ENCODE measurements around the gene TMCC3. TPM values are rescaled to one million over a fixed set of nuclear protein-coding genes. Genes with fewer than 3 reads are reported as not detected.

Gene TMCC3
- total RNA-seq, 1 experiment from 2014 or later, result 2.2 TPM

DNA sequence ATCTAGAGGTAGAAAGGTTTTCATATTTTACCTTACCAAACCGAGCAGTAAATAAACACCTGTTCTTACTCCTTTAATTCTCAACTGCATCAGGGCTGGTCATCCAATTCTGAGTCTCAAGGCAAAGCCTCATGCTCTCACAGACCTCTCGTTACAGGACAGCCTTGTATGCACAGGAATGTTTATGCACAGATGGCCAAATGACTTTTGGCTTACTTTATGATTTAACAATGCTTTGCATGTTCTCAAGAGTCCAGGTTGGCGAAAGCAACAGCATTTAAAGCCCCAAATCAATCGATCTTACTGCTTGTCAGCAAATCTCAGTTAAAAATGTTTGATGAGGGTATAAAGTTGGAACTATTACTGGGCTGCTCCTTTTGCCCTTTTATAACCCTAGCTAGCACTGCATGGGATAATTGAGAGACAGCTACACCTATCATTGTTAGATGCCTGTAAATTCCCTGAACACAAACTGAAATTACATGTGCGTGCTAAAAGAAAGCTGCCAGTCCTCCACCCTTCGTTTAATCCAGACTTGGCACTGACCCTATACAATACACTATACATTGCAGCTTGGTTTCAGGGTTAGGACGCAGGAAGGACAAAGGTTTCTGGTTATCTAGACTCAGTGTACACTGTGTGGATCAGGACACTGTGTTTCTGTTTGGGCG, 63.6 kb downstream of the TMCC3 start (continued):
- TF ChIP-seq, protein P1, sequence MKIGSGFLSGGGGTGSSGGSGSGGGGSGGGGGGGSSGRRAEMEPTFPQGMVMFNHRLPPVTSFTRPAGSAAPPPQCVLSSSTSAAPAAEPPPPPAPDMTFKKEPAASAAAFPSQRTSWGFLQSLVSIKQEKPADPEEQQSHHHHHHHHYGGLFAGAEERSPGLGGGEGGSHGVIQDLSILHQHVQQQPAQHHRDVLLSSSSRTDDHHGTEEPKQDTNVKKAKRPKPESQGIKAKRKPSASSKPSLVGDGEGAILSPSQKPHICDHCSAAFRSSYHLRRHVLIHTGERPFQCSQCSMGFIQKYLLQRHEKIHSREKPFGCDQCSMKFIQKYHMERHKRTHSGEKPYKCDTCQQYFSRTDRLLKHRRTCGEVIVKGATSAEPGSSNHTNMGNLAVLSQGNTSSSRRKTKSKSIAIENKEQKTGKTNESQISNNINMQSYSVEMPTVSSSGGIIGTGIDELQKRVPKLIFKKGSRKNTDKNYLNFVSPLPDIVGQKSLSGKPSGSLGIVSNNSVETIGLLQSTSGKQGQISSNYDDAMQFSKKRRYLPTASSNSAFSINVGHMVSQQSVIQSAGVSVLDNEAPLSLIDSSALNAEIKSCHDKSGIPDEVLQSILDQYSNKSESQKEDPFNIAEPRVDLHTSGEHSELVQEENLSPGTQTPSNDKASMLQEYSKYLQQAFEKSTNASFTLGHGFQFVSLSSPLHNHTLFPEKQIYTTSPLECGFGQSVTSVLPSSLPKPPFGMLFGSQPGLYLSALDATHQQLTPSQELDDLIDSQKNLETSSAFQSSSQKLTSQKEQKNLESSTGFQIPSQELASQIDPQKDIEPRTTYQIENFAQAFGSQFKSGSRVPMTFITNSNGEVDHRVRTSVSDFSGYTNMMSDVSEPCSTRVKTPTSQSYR (CRISPR knock-in tag; IDR thresholded peaks at IDR 0.05), result no peak
- TF ChIP-seq ZBTB21 (CRISPR knock-in tag; IDR thresholded peaks at IDR 0.05; ENCODE audit: borderline replicate concordance), result no peak
- TF ChIP-seq NR1H2 (CRISPR knock-in tag; IDR thresholded peaks at IDR 0.05), result no peak
- TF ChIP-seq ATF1 (CRISPR knock-in tag; IDR thresholded peaks at IDR 0.05), result no peak
- TF ChIP-seq SMAD4 (CRISPR knock-in tag; IDR thresholded peaks at IDR 0.05), result no peak
- TF ChIP-seq, protein P2, sequence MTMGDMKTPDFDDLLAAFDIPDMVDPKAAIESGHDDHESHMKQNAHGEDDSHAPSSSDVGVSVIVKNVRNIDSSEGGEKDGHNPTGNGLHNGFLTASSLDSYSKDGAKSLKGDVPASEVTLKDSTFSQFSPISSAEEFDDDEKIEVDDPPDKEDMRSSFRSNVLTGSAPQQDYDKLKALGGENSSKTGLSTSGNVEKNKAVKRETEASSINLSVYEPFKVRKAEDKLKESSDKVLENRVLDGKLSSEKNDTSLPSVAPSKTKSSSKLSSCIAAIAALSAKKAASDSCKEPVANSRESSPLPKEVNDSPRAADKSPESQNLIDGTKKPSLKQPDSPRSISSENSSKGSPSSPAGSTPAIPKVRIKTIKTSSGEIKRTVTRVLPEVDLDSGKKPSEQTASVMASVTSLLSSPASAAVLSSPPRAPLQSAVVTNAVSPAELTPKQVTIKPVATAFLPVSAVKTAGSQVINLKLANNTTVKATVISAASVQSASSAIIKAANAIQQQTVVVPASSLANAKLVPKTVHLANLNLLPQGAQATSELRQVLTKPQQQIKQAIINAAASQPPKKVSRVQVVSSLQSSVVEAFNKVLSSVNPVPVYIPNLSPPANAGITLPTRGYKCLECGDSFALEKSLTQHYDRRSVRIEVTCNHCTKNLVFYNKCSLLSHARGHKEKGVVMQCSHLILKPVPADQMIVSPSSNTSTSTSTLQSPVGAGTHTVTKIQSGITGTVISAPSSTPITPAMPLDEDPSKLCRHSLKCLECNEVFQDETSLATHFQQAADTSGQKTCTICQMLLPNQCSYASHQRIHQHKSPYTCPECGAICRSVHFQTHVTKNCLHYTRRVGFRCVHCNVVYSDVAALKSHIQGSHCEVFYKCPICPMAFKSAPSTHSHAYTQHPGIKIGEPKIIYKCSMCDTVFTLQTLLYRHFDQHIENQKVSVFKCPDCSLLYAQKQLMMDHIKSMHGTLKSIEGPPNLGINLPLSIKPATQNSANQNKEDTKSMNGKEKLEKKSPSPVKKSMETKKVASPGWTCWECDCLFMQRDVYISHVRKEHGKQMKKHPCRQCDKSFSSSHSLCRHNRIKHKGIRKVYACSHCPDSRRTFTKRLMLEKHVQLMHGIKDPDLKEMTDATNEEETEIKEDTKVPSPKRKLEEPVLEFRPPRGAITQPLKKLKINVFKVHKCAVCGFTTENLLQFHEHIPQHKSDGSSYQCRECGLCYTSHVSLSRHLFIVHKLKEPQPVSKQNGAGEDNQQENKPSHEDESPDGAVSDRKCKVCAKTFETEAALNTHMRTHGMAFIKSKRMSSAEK (CRISPR knock-in tag; IDR thresholded peaks at IDR 0.05; ENCODE audit: borderline replicate concordance), result no peak
- TF ChIP-seq, protein P3, sequence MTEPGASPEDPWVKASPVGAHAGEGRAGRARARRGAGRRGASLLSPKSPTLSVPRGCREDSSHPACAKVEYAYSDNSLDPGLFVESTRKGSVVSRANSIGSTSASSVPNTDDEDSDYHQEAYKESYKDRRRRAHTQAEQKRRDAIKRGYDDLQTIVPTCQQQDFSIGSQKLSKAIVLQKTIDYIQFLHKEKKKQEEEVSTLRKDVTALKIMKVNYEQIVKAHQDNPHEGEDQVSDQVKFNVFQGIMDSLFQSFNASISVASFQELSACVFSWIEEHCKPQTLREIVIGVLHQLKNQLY (CRISPR knock-in tag; IDR thresholded peaks at IDR 0.05), result no peak
- TF ChIP-seq, protein P4, sequence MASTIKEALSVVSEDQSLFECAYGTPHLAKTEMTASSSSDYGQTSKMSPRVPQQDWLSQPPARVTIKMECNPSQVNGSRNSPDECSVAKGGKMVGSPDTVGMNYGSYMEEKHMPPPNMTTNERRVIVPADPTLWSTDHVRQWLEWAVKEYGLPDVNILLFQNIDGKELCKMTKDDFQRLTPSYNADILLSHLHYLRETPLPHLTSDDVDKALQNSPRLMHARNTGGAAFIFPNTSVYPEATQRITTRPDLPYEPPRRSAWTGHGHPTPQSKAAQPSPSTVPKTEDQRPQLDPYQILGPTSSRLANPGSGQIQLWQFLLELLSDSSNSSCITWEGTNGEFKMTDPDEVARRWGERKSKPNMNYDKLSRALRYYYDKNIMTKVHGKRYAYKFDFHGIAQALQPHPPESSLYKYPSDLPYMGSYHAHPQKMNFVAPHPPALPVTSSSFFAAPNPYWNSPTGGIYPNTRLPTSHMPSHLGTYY (CRISPR knock-in tag; IDR thresholded peaks at IDR 0.05), result no peak
- no peak for TF ChIP-seq ZNF416 (CRISPR knock-in tag; IDR thresholded peaks at IDR 0.05)
- no peak for TF ChIP-seq ZNF138 (CRISPR knock-in tag; conservative IDR thresholded peaks at IDR 0.05)
- TF ChIP-seq ZNF232 (CRISPR knock-in tag; IDR thresholded peaks at IDR 0.05), result no peak
- TF ChIP-seq, protein P5, sequence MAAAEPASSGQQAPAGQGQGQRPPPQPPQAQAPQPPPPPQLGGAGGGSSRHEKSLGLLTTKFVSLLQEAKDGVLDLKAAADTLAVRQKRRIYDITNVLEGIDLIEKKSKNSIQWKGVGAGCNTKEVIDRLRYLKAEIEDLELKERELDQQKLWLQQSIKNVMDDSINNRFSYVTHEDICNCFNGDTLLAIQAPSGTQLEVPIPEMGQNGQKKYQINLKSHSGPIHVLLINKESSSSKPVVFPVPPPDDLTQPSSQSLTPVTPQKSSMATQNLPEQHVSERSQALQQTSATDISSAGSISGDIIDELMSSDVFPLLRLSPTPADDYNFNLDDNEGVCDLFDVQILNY (CRISPR knock-in tag; IDR thresholded peaks at IDR 0.05), result no peak
- TF ChIP-seq FOXJ3 (CRISPR knock-in tag; IDR thresholded peaks at IDR 0.05; ENCODE audit: borderline replicate concordance), result no peak
- TF ChIP-seq, protein P6, sequence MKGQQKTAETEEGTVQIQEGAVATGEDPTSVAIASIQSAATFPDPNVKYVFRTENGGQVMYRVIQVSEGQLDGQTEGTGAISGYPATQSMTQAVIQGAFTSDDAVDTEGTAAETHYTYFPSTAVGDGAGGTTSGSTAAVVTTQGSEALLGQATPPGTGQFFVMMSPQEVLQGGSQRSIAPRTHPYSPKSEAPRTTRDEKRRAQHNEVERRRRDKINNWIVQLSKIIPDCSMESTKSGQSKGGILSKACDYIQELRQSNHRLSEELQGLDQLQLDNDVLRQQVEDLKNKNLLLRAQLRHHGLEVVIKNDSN (CRISPR knock-in tag; IDR thresholded peaks at IDR 0.05), result no peak

DNA sequence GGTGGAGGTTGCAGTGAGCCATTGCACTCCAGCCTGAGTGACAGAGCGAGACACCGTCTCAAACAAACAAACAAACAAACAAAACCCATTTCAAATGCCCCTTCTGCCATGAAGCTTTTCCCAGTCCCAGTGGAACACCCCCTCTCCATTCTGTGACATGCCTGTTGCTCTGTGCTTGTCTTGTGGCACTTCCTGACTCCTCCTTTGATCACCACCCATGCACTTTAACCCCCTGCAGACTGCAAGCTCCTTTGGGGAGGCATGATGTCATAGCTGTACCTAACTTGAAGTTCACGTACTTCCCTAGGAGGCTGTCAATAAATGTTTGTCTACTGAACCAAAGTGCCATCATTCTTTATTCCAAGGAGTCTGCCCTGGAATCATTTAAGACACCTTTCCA, 64.7 kb downstream of the TMCC3 start:
- DNase-seq (ENCODE audit: low spot score), result no peak
- H3K27me3 Mint-ChIP-seq (ENCODE audit: low read depth), result no peaks in the 10 kb centered on the region; the same call in 1 of the 2 replicates
- POLR2A ChIA-PET, result no interaction called here
- no peak for ATAC-seq
- CTCF ChIA-PET, result interaction anchor here (0.5 kb wide), 1 partner anchor 132 kb away, joined by 3 read pairs; no protein-coding TSS in a partner anchor
- H3K4me1 Mint-ChIP-seq, result peaks cover 14% of the 10 kb centered on the region
- no peak overlapping the region for H3K27ac Mint-ChIP-seq
- H3K4me3 Mint-ChIP-seq, result no peak overlapping the region
- TF ChIP-seq OVOL2 (CRISPR knock-in tag; IDR thresholded peaks at IDR 0.05; ENCODE audit: borderline replicate concordance), result no peak
- TF ChIP-seq, protein P1 (CRISPR knock-in tag; IDR thresholded peaks at IDR 0.05), result no peak
- TF ChIP-seq CBFB (CRISPR knock-in tag; IDR thresholded peaks at IDR 0.05; ENCODE audit: low read depth), result no peak
- no peak for TF ChIP-seq NFE2L1 (CRISPR knock-in tag; IDR thresholded peaks at IDR 0.05)
- TF ChIP-seq, protein P7, sequence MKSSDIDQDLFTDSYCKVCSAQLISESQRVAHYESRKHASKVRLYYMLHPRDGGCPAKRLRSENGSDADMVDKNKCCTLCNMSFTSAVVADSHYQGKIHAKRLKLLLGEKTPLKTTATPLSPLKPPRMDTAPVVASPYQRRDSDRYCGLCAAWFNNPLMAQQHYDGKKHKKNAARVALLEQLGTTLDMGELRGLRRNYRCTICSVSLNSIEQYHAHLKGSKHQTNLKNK (CRISPR knock-in tag; IDR thresholded peaks at IDR 0.05), result no peak
- H3K36me3 Mint-ChIP-seq, result no peaks in the 10 kb centered on the region
- H3K9me3 Mint-ChIP-seq, result no peaks in the 10 kb centered on the region
